Right cardiac atrium (tissue), 5 donors: ENCODE data around the gene SERPINA1. TPM values are rescaled to one million over a fixed set of nuclear protein-coding genes. Genes with fewer than 3 reads are reported as not detected.
"Not testable (repeated sequence)": the region's sequence is repeated elsewhere in the genome, so short reads cannot be mapped to it uniquely, and the experiment has no call there.

Source experiments
- ATAC-seq, 2 donors: fragments of 200-7000 bp; cut with Tn5 transposase; one replicate each; pipeline versions ENCODE4 v1.8.0 to v1.9.1; 2020; ENCODE audit warnings: moderate library complexity in 2 of 2, mild to moderate bottlenecking in 1 of 2
- DNase-seq, 3 donors: peaks; one replicate each; pipeline ENCODE4 v3.0.0-alpha.2; 2020
- H3K27ac ChIP-seq: one replicate; pipeline ENCODE4 v1.5.1; 2013; ENCODE audit warnings: mild to moderate bottlenecking, low read length, control low read depth, moderate library complexity
- H3K27me3 ChIP-seq: one replicate; pipeline ENCODE4 v1.6.1; 2013; ENCODE audit not compliant: control insufficient read depth, insufficient read depth
- H3K4me1 ChIP-seq: one replicate; pipeline ENCODE4 v1.6.1; 2013; ENCODE audit warnings: low read length; ENCODE audit not compliant: control insufficient read depth, insufficient read depth
- H3K4me3 ChIP-seq: one replicate; pipeline ENCODE4 v1.5.1; 2013; ENCODE audit warnings: low read length, control low read depth
- H3K9me3 ChIP-seq: one replicate; pipeline ENCODE4 v1.6.1; 2013; ENCODE audit warnings: low read length; ENCODE audit not compliant: control insufficient read depth
- WGBS: extraction: QIAGEN DNeasy Blood & Tissue Kit; methylation state at CpG from one replicate; pipeline ENCODE4 v1.1.7; 2013; 5-methylcytosine and 5-hydroxymethylcytosine counted together
- intact Hi-C, 4 donors: fragments of 100-400 bp; cut with DNase I; formaldehyde crosslinking; loops; one replicate each; pipeline versions ENCODE4 v1.11.0 to v1.14.0; 2022 to 2023
- polyA plus RNA-seq: library from polyadenylated mRNA; stranded (reverse); fragments of 200-250 nt; gene quantifications from one replicate; pipeline ENCODE4 v1.2.3, GENCODE V29; 2013
- total RNA-seq, 4 donors: library from RNA; stranded (reverse); fragmentation: NEBNext Ultra II Directional; extraction: Animal tissue kit (Norgen Biotek cat#: 25700); gene quantifications; one replicate each; pipeline ENCODE4 v1.2.1, GENCODE V29; 2021
- donor health status: healthy with polysubstance abuse.
- donor health status: DM: no; HTN: yes; CAD: no.
- donor health status: DM: no; HTN: no; CAD: no.
- donor health status: DM: no; HTN: yes; CAD: no; lungs with severe emphysema.
- donor health status: DM: yes; HTN: yes; CAD: no.

The SERPINA1 gene
- total and polyA plus RNA-seq, 5 donors = 2.0 to 10.3 (median 7.8) TPM

DNA sequence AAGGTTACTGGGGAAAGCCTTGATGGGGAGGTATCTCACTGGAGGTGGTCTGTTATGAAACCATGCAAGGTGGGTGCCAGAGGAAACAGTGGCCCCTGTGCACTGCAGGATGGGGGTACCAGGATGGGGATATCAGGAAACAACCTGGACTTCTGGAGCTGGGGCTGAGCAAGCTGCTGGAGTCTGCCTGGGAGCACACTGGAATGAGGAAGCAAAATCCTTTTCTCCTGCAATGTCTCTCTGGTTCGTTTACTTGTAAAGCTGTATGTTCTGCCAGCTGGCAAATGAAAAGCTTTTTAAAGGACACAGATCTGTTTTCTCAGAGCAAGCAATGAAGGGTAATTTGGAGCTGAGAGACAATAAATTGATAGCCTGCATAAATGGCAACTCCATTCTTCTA lies 23.2 kb upstream of the SERPINA1 start:
- WGBS = 40% methylated on average over 1 of the region's 1 CpG
- no peak overlapping the region for H3K4me3 ChIP-seq
- no peaks in the 10 kb centered on the region for H3K27me3 ChIP-seq

DNA sequence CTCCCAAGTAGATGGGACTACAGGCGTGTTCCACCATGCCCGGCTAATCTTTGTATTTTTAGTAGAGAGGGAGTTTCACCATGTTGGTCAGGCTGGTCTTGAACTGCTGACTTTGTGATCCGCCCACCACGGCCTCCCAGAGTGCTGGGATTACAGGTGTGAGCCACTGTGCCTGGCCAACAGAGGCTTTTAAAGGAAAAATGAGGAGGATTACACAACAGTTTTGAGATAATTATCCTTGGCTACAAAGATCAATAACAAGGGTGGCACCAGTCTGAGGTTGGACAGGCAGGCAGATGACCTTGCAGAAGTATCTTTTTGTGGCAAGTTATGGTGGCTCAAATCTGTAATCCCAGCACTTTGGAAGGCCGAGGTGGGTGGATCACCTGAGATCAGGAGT lies 21.0 kb upstream of the SERPINA1 start:
- H3K4me1 ChIP-seq, intact Hi-C loops, H3K9me3 ChIP-seq, H3K4me3 ChIP-seq, H3K27me3 ChIP-seq, DNase-seq, ATAC-seq, H3K27ac ChIP-seq: not testable (repeated sequence)
- 78% methylated on average over 5 of the region's 5 CpGs for WGBS

More for the DNA sequence above, 23.2 kb upstream of the SERPINA1 start:
- Histone ChIP-seq H3K9me3 (no peaks in the 10 kb centered on the region), H3K4me1 (no peaks in the 10 kb centered on the region), H3K27ac (no peak overlapping the region)
- ATAC-seq (no peak), DNase-seq (no peak)
- intact Hi-C loops = no loop called here

- H3K27me3 ChIP-seq = no peaks in the 10 kb centered on the region
- intact Hi-C loops = no loop called here
- H3K27ac ChIP-seq = no peak overlapping the region
- no peak for DNase-seq
- no peak for ATAC-seq
- H3K4me1 ChIP-seq = no peaks in the 10 kb centered on the region
- no peak overlapping the region for H3K4me3 ChIP-seq
- no peaks in the 10 kb centered on the region for H3K9me3 ChIP-seq
- 75% methylated on average over 4 of the region's 4 CpGs for WGBS
Measured at GRCh38 chr14:94408546-94409095, 20.2 kb upstream of the SERPINA1 start.

DNA sequence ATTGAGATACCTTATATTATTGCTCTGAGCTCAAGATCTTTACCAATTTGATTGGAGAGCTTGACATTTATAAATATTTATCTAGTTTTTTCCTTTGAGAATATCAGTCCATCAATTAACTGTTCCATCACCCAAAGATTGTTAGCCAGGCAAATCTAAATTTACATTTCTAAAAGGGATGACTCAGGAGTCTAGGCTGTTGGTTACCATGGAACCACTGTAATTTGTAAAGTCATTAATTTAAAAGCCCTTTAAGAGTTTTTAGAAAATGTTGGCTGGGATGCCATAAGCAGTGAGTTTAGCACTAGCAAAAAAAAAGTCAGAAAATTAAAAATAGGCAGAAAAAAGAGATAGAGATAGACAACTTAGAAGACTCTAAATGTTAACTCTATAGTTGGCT lies 19.5 kb upstream of the SERPINA1 start:
- ATAC-seq (no peak), DNase-seq (no peak)
- no peak overlapping the region for H3K27ac ChIP-seq
- H3K4me1 ChIP-seq = no peaks in the 10 kb centered on the region
- no peaks in the 10 kb centered on the region for H3K27me3 ChIP-seq
- intact Hi-C loops = no loop called here
- H3K9me3 ChIP-seq = no peaks in the 10 kb centered on the region
- no peak overlapping the region for H3K4me3 ChIP-seq

GRCh38 chr14:94406910-94407309 lies 18.5 kb upstream of the SERPINA1 start:
- no peak overlapping the region for H3K27ac ChIP-seq

GRCh38 chr14:94405486-94405885 lies 17.1 kb upstream of the SERPINA1 start:
- intact Hi-C loops = no loop called here

More at GRCh38 chr14:94406910-94407309, 18.5 kb upstream of the SERPINA1 start:
- Histone ChIP-seq H3K9me3 (no peaks in the 10 kb centered on the region), H3K27me3 (no peaks in the 10 kb centered on the region), H3K4me1 (no peaks in the 10 kb centered on the region), H3K4me3 (no peak overlapping the region)
- no peak for DNase-seq
- no peak for ATAC-seq
- intact Hi-C loops = no loop called here

GRCh38 chr14:94404561-94404960 lies 16.2 kb upstream of the SERPINA1 start:
- 76% methylated on average over 2 of the region's 2 CpGs for WGBS
- no peaks in the 10 kb centered on the region for H3K27me3 ChIP-seq
- ATAC-seq (no peak), DNase-seq (no peak)
- intact Hi-C loops = no loop called here
- H3K27ac ChIP-seq = no peak overlapping the region
- H3K4me1 ChIP-seq = no peaks in the 10 kb centered on the region
- no peaks in the 10 kb centered on the region for H3K9me3 ChIP-seq
- no peak overlapping the region for H3K4me3 ChIP-seq

More at GRCh38 chr14:94405486-94405885, 17.1 kb upstream of the SERPINA1 start:
- DNase-seq (no peak), ATAC-seq (no peak)
- H3K27me3 ChIP-seq = no peaks in the 10 kb centered on the region
- H3K4me3 ChIP-seq = no peak overlapping the region
- H3K4me1 ChIP-seq = no peaks in the 10 kb centered on the region
- no peak overlapping the region for H3K27ac ChIP-seq
- 91% methylated on average over 2 of the region's 2 CpGs for WGBS
- H3K9me3 ChIP-seq = no peaks in the 10 kb centered on the region

DNA sequence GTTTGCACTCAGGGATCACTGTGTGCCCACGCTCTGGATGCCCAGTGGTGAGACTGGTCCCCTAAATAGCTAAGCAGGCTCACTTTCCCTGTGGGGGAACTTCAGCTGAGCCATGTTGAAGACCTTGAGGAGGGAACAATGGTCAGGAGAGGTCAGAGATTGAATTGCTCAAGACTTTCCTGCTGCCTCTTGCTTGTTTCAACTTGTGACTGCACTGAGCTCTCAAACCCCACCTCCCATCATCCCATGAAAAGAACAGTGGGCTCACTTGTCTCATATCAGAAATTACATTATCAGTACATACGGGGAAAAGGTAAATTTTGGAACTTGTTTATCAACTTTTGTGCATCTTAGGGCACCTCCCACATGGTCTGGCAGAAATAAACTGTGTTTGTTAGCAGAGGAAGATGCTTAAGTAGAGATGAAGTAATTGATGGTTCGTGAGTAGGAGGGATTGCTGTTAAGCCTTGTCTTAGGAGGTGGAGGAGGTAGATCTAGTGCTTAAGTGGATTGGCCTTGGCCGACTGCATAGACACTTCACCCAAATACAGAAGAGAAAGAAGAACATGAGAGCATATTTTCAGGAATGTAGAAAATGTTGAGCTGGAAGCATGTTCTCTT lies 15.0 kb upstream of the SERPINA1 start:
- intact Hi-C loops = no loop called here
- ATAC-seq (no peak), DNase-seq (no peak)
- no peaks in the 10 kb centered on the region for H3K27me3 ChIP-seq
- H3K9me3 ChIP-seq = no peaks in the 10 kb centered on the region
- no peak overlapping the region for H3K4me3 ChIP-seq
- H3K4me1 ChIP-seq = no peaks in the 10 kb centered on the region
- no peak overlapping the region for H3K27ac ChIP-seq
- WGBS = 55% methylated on average over 4 of the region's 4 CpGs

- DNase-seq (no peak), ATAC-seq (no peak)
- Histone ChIP-seq H3K27ac (no peak overlapping the region), H3K4me3 (no peak overlapping the region), H3K27me3 (no peaks in the 10 kb centered on the region), H3K9me3 (no peaks in the 10 kb centered on the region), H3K4me1 (no peaks in the 10 kb centered on the region)
- 58% methylated on average over 1 of the region's 1 CpG for WGBS
- intact Hi-C loops = no loop called here
Measured at GRCh38 chr14:94401083-94401482, 12.7 kb upstream of the SERPINA1 start.

DNA sequence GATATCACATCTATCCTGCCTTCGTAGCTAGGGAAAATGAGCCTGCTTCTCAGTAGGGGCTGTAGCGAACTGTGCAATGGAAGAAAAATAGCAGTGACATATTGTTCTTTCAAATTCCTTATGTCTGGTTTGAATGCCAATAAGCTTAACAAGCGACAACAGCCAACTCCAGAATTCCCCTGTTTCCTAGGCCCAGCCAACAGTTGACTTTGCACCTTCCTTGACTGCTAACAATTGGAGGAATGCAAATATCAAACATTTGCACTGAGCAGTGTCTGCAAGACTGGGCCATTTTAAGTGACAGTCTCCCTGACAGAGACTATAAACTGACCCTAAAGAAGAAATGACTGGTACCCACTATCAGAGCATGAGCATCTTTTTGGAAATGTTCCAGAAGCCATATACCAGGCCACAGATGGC lies 12.0 kb upstream of the SERPINA1 start:
- intact Hi-C loops = no loop called here
- H3K27ac ChIP-seq = no peak overlapping the region
- no peak for ATAC-seq

GRCh38 chr14:94398536-94398935 lies 10.1 kb upstream of the SERPINA1 start:
- intact Hi-C loops = no loop called here
- Histone ChIP-seq H3K4me1 (no peaks in the 10 kb centered on the region), H3K27me3 (no peaks in the 10 kb centered on the region), H3K9me3 (no peaks in the 10 kb centered on the region), H3K27ac (no peak overlapping the region), H3K4me3 (no peak overlapping the region)
- ATAC-seq (no peak), DNase-seq (no peak)
- 82% methylated on average over 5 of the region's 5 CpGs for WGBS

More for the DNA sequence above, 12.0 kb upstream of the SERPINA1 start:
- DNase-seq = no peak
- 66% methylated on average over 3 of the region's 3 CpGs for WGBS
- H3K4me3 ChIP-seq = no peak overlapping the region
- H3K27me3 ChIP-seq = no peaks in the 10 kb centered on the region
- no peaks in the 10 kb centered on the region for H3K9me3 ChIP-seq
- H3K4me1 ChIP-seq = no peaks in the 10 kb centered on the region

DNA sequence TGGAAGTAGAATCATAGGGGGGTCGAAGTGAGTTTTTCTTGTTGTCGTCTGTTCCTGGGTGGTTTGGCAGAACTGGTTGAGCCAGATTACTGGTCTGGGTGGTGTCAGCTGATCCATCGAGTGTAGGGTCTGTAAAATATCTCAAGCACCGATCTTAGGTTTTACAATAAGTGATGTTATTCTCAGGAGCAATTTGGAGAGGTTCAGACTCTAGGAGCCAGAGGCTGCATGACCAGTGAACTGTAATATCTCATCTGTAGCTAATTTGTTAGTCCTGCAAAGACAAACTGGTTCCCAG lies 9.7 kb upstream of the SERPINA1 start:
- ATAC-seq (no peak), DNase-seq (no peak)
- Histone ChIP-seq H3K4me1 (no peaks in the 10 kb centered on the region), H3K27ac (no peak overlapping the region), H3K27me3 (no peaks in the 10 kb centered on the region), H3K9me3 (no peaks in the 10 kb centered on the region), H3K4me3 (no peak overlapping the region)
- intact Hi-C loops = no loop called here
- WGBS = 27% methylated on average over 4 of the region's 4 CpGs
